DOHH2 (cell line): ENCODE data around the gene SYNDIG1L.

Experiments used
- CTCF ChIP-seq: fragments of 200-600 bp; sonication (generic); IDR thresholded peaks from one replicate; pipeline ENCODE4 v1.5.1; 2014; ENCODE audit warnings: antibody characterized with exemption, mild to moderate bottlenecking, low read depth, low read length; ENCODE audit not compliant: poor library complexity, severe bottlenecking
- EZH2phosphoT487 ChIP-seq: fragments of 200-600 bp; sonication (generic); IDR thresholded peaks from 2 replicates; pipeline ENCODE4 v1.6.1; 2017; ENCODE audit warnings: borderline replicate concordance, mild to moderate bottlenecking, antibody characterized with exemption, low read length, moderate library complexity, mixed read lengths

GRCh38 chr14:74421981-74422380, 4.0 kb downstream of the SYNDIG1L start:
- TF ChIP-seq CTCF, result no peak
- no peak for TF ChIP-seq EZH2phosphoT487
